Stimulated activated CD4-positive, alpha-beta T cell treated with anti-CD3 and anti-CD28 coated beads, Interleukin-1b, Interleukin-23, amount 100 ng/mL, for 24 hours (primary cell): ENCODE data around the gene FHL3.
A peak's percentile ranks its signal among the peaks of the same experiment; 100 is the strongest.
"Not testable (repeated sequence)": the region's sequence is repeated elsewhere in the genome, so short reads cannot be mapped to it uniquely, and the experiment has no call there.

Experiments
- DNase-seq, 4 experiments: peaks; one replicate each; pipeline ENCODE4 v3.0.0-alpha.2; 2020; ENCODE audit warnings: low read depth in 4 of 4, low spot score in 1 of 4

Gene FHL3

GRCh38 chr1:38037221-38037939 is 32.1 kb upstream of the FHL3 start:
- DNase-seq: no peak

GRCh38 chr1:38034871-38035270 is 29.6 kb upstream of the FHL3 start:
- no peak for DNase-seq

- not testable (repeated sequence) for DNase-seq
Observed at GRCh38 chr1:38032992-38033391, 27.7 kb upstream of the FHL3 start.

- no peak for DNase-seq
Observed at GRCh38 chr1:38031513-38031866, 26.2 kb upstream of the FHL3 start.

GRCh38 chr1:38030596-38031512 is 25.5 kb upstream of the FHL3 start:
- no peak for DNase-seq

GRCh38 chr1:38029685-38030511 is 24.6 kb upstream of the FHL3 start:
- DNase-seq: peak in 3 of 4 experiments; percentile 63 to 74 (median 68)

GRCh38 chr1:38029081-38029681 is 23.9 kb upstream of the FHL3 start:
- no peak for DNase-seq

GRCh38 chr1:38028671-38029070 is 23.4 kb upstream of the FHL3 start:
- DNase-seq: no peak

- peak in 2 of 4 experiments; percentile 72 to 75 for DNase-seq
Observed at GRCh38 chr1:38028105-38028591, 22.8 kb upstream of the FHL3 start.

GRCh38 chr1:38027201-38028104 is 22.1 kb upstream of the FHL3 start:
- DNase-seq: no peak

- DNase-seq: no peak
Observed at GRCh38 chr1:38026592-38027200, 21.4 kb upstream of the FHL3 start.

- no peak for DNase-seq
Observed at GRCh38 chr1:38025664-38026063, 20.4 kb upstream of the FHL3 start.

- no peak for DNase-seq
Observed at GRCh38 chr1:38025233-38025632, 19.9 kb upstream of the FHL3 start.

- DNase-seq: no peak
Observed at GRCh38 chr1:38022810-38023209, 17.5 kb upstream of the FHL3 start.

- no peak for DNase-seq
Observed at GRCh38 chr1:38021969-38022368, 16.7 kb upstream of the FHL3 start.

GRCh38 chr1:38020396-38020795 is 15.1 kb upstream of the FHL3 start:
- DNase-seq: no peak

GRCh38 chr1:38018864-38019343 is 13.6 kb upstream of the FHL3 start:
- no peak for DNase-seq

GRCh38 chr1:38015978-38016725 is 10.8 kb upstream of the FHL3 start:
- no peak for DNase-seq
